ENCODE results near the gene DEPP1. TPM values are rescaled to one million over a fixed set of nuclear protein-coding genes. Genes with fewer than 3 reads are reported as not detected.

Gene DEPP1
- total RNA-seq, 1 donor from 2014 or later = 11.1 TPM

DNA sequence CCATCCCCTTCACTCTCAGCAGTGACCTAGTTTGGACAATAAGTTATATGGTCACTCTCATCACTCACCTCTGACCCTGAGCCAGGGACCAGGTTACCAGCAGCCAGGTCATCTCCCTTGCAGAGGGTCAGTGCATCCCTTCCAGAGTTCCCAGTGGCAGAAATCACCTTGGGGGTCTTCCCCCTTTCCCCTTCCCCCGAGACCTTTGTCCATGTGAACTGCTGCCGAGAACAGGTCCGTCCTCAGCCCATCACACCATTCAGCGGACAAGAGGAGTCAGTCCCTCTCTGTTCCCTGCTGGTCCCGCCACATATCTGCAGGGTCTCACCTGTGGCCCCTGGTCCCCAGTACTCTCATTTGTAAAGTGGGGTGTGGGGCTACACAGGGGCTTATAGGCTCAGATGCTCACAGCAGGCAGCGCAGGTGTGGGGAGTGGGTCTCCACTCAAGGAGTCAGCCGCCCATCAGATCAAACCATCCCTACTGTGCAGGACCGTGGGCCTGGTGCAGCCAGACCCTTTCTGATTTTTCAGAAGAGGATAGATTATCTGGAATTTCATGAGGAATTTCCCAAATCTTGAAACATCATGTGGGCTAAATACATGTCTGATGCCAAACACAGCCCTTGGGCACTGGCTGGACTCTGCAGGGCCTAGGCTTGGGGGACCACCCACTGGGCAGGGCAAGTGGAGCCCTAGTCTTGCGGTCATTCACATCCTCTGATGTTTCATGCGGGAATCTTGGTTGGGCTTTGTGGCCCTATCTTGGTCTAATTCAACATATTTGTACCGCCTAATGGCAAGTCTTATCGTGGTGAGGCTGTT, 6.5 kb downstream of the DEPP1 start:
- Mint-ChIP-seq H3K4me3 (no peak overlapping the region), H3K9me3 (no peaks in the 10 kb centered on the region), H3K27ac (no peak overlapping the region), H3K36me3 (peaks cover 9% of the 10 kb centered on the region), H3K4me1 (peaks cover 48% of the 10 kb centered on the region), H3K27me3 (ENCODE audit: low read depth) (no peaks in the 10 kb centered on the region)
- no peak for DNase-seq (ENCODE audit: low spot score in 2 of 2, unreplicated experiment in 2 of 2)
- TF ChIP-seq, protein P1, sequence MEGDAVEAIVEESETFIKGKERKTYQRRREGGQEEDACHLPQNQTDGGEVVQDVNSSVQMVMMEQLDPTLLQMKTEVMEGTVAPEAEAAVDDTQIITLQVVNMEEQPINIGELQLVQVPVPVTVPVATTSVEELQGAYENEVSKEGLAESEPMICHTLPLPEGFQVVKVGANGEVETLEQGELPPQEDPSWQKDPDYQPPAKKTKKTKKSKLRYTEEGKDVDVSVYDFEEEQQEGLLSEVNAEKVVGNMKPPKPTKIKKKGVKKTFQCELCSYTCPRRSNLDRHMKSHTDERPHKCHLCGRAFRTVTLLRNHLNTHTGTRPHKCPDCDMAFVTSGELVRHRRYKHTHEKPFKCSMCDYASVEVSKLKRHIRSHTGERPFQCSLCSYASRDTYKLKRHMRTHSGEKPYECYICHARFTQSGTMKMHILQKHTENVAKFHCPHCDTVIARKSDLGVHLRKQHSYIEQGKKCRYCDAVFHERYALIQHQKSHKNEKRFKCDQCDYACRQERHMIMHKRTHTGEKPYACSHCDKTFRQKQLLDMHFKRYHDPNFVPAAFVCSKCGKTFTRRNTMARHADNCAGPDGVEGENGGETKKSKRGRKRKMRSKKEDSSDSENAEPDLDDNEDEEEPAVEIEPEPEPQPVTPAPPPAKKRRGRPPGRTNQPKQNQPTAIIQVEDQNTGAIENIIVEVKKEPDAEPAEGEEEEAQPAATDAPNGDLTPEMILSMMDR (IDR thresholded peaks at IDR 0.05; ENCODE audit: unreplicated experiment) = no peak

DNA sequence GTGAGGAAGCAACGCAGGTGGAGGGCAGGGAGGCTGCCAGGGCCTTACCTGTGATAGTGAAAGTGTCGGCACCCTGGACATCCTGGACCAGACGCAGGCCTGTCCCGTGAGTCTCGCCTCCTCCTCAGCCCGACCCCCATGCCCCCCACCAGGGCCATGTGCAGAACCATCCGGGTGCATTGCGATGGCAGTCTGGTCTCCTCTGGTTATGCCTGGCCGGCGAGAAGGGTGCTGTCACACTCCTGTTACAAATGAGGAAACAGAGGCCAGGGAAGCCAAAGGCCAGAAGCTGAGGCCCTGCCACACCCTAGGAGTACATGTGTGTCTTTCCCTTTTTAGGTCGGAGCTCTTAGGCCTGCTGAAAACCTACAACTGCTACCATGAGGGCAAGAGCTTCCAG, 7.2 kb downstream of the DEPP1 start:
- Mint-ChIP-seq H3K27me3 (ENCODE audit: low read depth) (no peaks in the 10 kb centered on the region), H3K9me3 (no peaks in the 10 kb centered on the region), H3K4me3 (no peak overlapping the region), H3K4me1 (peaks cover 41% of the 10 kb centered on the region), H3K27ac (no peak overlapping the region), H3K36me3 (peaks cover 9% of the 10 kb centered on the region)
- TF ChIP-seq, protein P1 (IDR thresholded peaks at IDR 0.05; ENCODE audit: unreplicated experiment) = no peak
- DNase-seq (ENCODE audit: low spot score in 2 of 2, unreplicated experiment in 2 of 2) = no peak

DNA sequence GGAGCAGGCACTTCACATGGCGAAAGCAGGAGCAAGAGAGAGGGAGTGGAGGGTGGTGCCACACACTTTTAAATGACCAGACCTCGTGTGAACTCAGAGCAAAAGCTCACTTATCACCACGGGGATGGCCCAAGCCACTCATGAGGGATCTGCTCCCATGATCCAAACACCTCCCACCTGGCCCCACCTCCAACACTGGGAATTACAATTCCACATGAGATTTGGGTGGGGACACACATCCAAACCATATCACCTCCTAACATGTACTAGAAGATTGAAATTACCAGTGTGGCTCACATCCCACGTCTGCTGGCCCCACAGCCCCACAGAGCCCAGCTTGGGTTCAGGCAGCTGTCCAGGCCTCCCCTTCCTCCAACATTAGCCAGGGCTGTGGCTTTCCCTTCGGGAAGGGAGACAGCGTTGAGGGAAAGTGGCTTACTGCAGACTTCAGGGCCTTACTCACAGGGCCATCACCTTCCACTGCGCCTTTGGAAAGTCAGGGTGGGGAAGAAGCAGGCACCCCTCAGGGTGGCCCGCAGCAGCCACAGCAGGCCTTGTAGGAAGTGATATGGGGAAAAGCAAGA, 7.7 kb downstream of the DEPP1 start:
- peaks cover 41% of the 10 kb centered on the region for H3K4me1 Mint-ChIP-seq
- no peaks in the 10 kb centered on the region for H3K27me3 Mint-ChIP-seq (ENCODE audit: low read depth)
- TF ChIP-seq, protein P1 (IDR thresholded peaks at IDR 0.05; ENCODE audit: unreplicated experiment) = no peak
- no peak overlapping the region for H3K4me3 Mint-ChIP-seq
- H3K27ac Mint-ChIP-seq = no peak overlapping the region
- H3K9me3 Mint-ChIP-seq = no peaks in the 10 kb centered on the region
- no peak for DNase-seq (ENCODE audit: low spot score in 2 of 2, unreplicated experiment in 2 of 2)
- peaks cover 9% of the 10 kb centered on the region for H3K36me3 Mint-ChIP-seq

DNA sequence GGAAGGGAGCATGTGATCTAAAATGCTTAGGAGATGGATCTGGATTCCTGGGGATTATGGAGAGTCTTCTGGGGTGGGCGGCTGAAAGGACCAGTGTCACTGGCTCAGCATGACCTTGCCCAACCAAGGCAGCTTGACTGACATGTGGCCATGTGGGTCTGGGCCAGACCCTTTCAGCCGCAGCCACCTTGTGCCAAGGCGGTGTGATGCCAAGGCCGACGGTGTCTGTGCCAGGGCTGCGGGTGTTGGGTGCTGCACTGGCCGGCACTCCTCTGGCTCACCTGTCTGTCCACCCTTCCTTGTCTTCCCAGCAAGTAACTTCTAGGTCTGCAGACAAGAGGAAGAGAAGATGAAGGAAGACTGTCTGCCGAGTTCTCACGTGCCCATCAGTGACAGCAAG, 8.8 kb downstream of the DEPP1 start:
- Mint-ChIP-seq H3K9me3 (no peaks in the 10 kb centered on the region), H3K4me3 (no peak overlapping the region), H3K36me3 (peaks cover 9% of the 10 kb centered on the region), H3K4me1 (peaks cover 45% of the 10 kb centered on the region), H3K27ac (no peak overlapping the region), H3K27me3 (ENCODE audit: low read depth) (no peaks in the 10 kb centered on the region)
- TF ChIP-seq, protein P1 (IDR thresholded peaks at IDR 0.05; ENCODE audit: unreplicated experiment) = no peak
- DNase-seq (ENCODE audit: low spot score in 2 of 2, unreplicated experiment in 2 of 2) = no peak

DNA sequence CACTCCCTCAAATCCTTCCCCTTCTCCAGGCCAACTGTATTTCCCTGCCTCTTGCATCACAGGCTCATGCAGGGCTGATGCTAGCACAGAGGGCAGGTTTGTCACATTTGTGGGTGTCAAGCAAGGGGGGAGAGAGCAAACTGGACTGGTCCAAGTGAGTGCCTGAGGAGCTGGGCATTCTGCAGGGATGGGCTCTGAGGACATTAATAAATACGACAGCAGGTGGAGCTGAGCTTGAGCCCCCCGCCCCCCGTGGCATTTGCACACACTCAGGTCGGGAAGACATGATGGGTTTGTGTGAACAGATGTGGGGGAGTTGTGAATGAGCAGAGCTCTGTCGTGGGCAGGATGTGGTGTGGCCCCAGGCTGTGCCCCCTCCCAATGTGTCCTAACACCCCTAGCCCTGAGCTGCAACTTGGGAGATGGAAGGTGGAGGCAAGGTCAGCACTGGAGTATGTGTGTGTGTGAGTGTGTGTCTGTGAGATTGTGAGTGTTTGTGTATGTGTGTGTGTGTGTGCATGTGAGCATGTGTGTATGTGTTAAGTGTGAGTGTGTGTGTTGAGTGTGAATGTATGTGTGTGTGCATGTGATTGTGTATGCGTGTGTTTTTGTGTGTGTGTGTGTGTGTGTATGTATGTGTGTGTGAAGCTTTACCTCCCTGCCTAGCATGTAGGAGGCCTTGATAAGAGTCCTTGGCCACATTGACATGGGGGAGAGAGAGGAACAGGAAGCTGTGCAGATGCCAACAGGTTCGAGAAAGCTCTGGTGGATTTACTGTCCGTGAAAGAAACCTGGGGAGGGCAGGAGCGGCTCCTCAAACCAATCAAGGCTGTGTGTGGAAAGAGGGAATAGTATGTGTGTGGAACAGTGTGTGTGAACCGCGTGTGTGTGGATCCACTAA, 9.9 kb downstream of the DEPP1 start:
- H3K9me3 Mint-ChIP-seq = no peaks in the 10 kb centered on the region

More for the DNA sequence above, 9.9 kb downstream of the DEPP1 start:
- TF ChIP-seq, protein P1 (IDR thresholded peaks at IDR 0.05; ENCODE audit: unreplicated experiment) = no peak
- no peak overlapping the region for H3K4me3 Mint-ChIP-seq
- H3K27me3 Mint-ChIP-seq (ENCODE audit: low read depth) = no peaks in the 10 kb centered on the region
- H3K4me1 Mint-ChIP-seq = peaks cover 46% of the 10 kb centered on the region
- peaks cover 9% of the 10 kb centered on the region for H3K36me3 Mint-ChIP-seq
- no peak for DNase-seq (ENCODE audit: low spot score in 2 of 2, unreplicated experiment in 2 of 2)
- H3K27ac Mint-ChIP-seq = no peak overlapping the region
